ENCODE data around the gene ARL5C.

ARL5C gene

DNA sequence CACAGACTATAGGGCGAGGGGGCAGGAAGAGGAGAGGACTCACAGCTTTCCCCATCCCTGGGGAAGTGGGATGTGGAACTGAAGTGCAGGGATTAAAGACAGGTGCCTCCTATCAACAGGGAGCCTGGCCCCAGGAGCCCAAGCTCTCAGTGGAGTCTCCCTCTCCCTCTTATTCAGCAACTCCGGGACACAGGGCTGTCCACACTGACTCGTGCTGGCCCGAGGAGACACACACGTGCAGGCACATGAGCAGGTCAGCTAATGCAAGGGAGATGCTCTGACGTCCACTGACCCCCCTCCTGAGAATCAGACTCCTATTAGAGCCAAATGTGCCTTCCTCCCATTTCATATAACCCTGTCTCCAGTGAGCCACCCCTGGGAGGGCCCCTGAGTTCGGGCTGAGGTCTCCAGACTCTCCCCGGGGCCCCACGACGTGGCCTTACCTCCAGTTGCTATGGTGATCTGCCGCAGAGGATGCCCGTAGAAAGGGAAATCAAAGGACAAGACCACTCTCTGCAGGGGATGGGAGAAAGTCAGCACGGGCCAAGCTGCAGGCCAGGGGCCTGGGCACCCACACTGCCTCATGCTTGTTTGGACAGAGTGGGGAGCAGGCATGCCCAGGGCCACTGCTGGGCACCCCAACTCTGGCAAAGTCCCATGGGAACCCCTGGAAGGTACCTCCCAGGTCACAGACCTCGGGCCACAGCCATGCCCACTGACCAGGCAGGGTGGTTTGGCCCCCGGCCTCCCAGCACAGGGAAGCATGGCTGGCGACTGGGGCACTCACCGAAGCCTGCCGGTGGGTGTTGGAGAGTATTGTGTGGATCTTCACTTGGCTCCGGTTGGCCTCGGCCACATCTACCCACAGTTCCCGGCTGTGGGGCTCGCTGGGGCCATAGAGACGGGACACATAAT lies 57.2 kb downstream of the ARL5C start:
- no peaks in the 10 kb centered on the region for H3K9me3 ChIP-seq (ENCODE audit: insufficient read depth, low read length)
- H3K9me2 ChIP-seq (replicated peaks; ENCODE audit: insufficient read depth, low read length), result no peaks in the 10 kb centered on the region
- no peaks in the 10 kb centered on the region for H4K20me1 ChIP-seq (ENCODE audit: low read depth, low read length)
- no peak overlapping the region for H2AFZ ChIP-seq (ENCODE audit: low read depth, low read length, severe bottlenecking)
- H3K27me3 ChIP-seq (ENCODE audit: low read length), result no peaks in the 10 kb centered on the region
- no peak overlapping the region for H3K9ac ChIP-seq (ENCODE audit: low read length)
- no peaks in the 10 kb centered on the region for H3K36me3 ChIP-seq (ENCODE audit: low read length)
- TF ChIP-seq, protein P1, sequence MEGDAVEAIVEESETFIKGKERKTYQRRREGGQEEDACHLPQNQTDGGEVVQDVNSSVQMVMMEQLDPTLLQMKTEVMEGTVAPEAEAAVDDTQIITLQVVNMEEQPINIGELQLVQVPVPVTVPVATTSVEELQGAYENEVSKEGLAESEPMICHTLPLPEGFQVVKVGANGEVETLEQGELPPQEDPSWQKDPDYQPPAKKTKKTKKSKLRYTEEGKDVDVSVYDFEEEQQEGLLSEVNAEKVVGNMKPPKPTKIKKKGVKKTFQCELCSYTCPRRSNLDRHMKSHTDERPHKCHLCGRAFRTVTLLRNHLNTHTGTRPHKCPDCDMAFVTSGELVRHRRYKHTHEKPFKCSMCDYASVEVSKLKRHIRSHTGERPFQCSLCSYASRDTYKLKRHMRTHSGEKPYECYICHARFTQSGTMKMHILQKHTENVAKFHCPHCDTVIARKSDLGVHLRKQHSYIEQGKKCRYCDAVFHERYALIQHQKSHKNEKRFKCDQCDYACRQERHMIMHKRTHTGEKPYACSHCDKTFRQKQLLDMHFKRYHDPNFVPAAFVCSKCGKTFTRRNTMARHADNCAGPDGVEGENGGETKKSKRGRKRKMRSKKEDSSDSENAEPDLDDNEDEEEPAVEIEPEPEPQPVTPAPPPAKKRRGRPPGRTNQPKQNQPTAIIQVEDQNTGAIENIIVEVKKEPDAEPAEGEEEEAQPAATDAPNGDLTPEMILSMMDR (IDR thresholded peaks at IDR 0.05; ENCODE audit: insufficient read depth, low read length, poor library complexity, severe bottlenecking), result no peak
- no peak for TF ChIP-seq EZH2phosphoT487 (conservative IDR thresholded peaks at IDR 0.05; ENCODE audit: low read length)
- no peak overlapping the region for H3K4me3 ChIP-seq (ENCODE audit: insufficient read depth, low read length, poor library complexity, severe bottlenecking)
- no peaks in the 10 kb centered on the region for H3F3A ChIP-seq (ENCODE audit: insufficient read depth)
- H3K79me2 ChIP-seq (ENCODE audit: insufficient read depth, low read length), result no peaks in the 10 kb centered on the region
- H3K4me2 ChIP-seq (ENCODE audit: low read depth, low read length, poor library complexity, severe bottlenecking), result no peak overlapping the region
- no peak overlapping the region for H3K27ac ChIP-seq (ENCODE audit: low read depth, low read length)

DNA sequence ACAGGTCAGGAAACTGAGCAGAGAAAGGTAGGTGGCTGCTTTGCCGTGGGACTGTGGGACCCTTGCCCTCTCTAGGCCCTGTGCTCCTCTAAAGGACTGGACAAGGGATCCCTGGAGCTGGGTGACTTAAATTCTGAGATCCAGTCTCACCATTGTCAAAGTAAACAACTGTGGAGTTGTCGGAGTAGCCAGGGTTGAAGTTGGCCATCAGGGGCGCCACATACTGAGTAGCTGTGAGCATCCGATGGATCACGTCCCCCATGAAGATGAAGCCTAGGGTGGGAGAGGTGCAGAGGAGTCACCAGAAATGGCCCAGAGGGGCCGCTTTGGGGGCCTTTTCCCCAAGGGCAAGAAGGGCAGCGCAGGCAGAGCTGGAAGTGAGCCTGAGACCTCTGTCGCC lies 58.0 kb downstream of the ARL5C start:
- H3F3A ChIP-seq (ENCODE audit: insufficient read depth), result no peaks in the 10 kb centered on the region
- H3K27ac ChIP-seq (ENCODE audit: low read depth, low read length), result no peak overlapping the region
- no peak for TF ChIP-seq EZH2phosphoT487 (conservative IDR thresholded peaks at IDR 0.05; ENCODE audit: low read length)
- TF ChIP-seq, protein P1 (IDR thresholded peaks at IDR 0.05; ENCODE audit: insufficient read depth, low read length, poor library complexity, severe bottlenecking), result peak; percentile 19
- no peak overlapping the region for H3K4me2 ChIP-seq (ENCODE audit: low read depth, low read length, poor library complexity, severe bottlenecking)
- H3K27me3 ChIP-seq (ENCODE audit: low read length), result no peaks in the 10 kb centered on the region
- no peak overlapping the region for H3K9ac ChIP-seq (ENCODE audit: low read length)
- no peaks in the 10 kb centered on the region for H3K9me3 ChIP-seq (ENCODE audit: insufficient read depth, low read length)
- H3K36me3 ChIP-seq (ENCODE audit: low read length), result no peaks in the 10 kb centered on the region
- no peak overlapping the region for H3K4me3 ChIP-seq (ENCODE audit: insufficient read depth, low read length, poor library complexity, severe bottlenecking)
- H3K79me2 ChIP-seq (ENCODE audit: insufficient read depth, low read length), result no peaks in the 10 kb centered on the region
- H3K9me2 ChIP-seq (replicated peaks; ENCODE audit: insufficient read depth, low read length), result no peaks in the 10 kb centered on the region
- no peak overlapping the region for H2AFZ ChIP-seq (ENCODE audit: low read depth, low read length, severe bottlenecking)
- no peaks in the 10 kb centered on the region for H4K20me1 ChIP-seq (ENCODE audit: low read depth, low read length)

DNA sequence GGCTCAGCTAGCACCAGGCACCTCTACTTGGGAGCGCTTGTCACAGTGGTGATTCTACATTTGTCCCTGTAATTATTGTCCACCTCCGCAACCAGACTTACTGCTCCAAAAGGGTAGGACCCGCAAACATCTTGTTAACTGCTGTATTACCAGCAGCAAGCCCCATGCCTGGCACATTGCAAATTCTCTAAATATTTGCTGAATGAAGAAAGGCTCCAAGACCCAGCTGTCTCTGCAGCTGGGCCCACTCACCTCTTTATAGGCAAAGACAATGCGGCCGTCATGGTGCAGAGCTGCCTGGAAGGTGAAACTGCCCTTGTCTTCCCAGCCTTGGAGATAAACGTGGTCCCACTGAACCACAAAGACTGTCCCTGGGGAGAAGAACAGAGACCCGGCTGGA lies 58.8 kb downstream of the ARL5C start:
- Histone ChIP-seq H3K79me2 (ENCODE audit: insufficient read depth, low read length) (no peaks in the 10 kb centered on the region), H3K27me3 (ENCODE audit: low read length) (no peaks in the 10 kb centered on the region), H3K9me2 (replicated peaks; ENCODE audit: insufficient read depth, low read length) (no peaks in the 10 kb centered on the region), H3K4me3 (ENCODE audit: insufficient read depth, low read length, poor library complexity, severe bottlenecking) (no peak overlapping the region), H3F3A (ENCODE audit: insufficient read depth) (no peaks in the 10 kb centered on the region), H3K9me3 (ENCODE audit: insufficient read depth, low read length) (no peaks in the 10 kb centered on the region), H2AFZ (ENCODE audit: low read depth, low read length, severe bottlenecking) (no peak overlapping the region), H3K9ac (ENCODE audit: low read length) (no peak overlapping the region), H3K4me2 (ENCODE audit: low read depth, low read length, poor library complexity, severe bottlenecking) (no peak overlapping the region), H4K20me1 (ENCODE audit: low read depth, low read length) (no peaks in the 10 kb centered on the region), H3K27ac (ENCODE audit: low read depth, low read length) (no peak overlapping the region), H3K36me3 (ENCODE audit: low read length) (no peaks in the 10 kb centered on the region)
- no peak for TF ChIP-seq EZH2phosphoT487 (conservative IDR thresholded peaks at IDR 0.05; ENCODE audit: low read length)
- TF ChIP-seq, protein P1 (IDR thresholded peaks at IDR 0.05; ENCODE audit: insufficient read depth, low read length, poor library complexity, severe bottlenecking), result no peak

Data from SU-DHL-6 (cell line).